GM21447 (cell line): ENCODE data around the gene PUSL1.

ENCODE experiments used
- ATAC-seq: cut with Tn5 transposase; IDR thresholded peaks from one replicate; pipeline ENCODE4 v1.9.1; 2021; ENCODE audit not compliant: unreplicated experiment

The PUSL1 gene

DNA sequence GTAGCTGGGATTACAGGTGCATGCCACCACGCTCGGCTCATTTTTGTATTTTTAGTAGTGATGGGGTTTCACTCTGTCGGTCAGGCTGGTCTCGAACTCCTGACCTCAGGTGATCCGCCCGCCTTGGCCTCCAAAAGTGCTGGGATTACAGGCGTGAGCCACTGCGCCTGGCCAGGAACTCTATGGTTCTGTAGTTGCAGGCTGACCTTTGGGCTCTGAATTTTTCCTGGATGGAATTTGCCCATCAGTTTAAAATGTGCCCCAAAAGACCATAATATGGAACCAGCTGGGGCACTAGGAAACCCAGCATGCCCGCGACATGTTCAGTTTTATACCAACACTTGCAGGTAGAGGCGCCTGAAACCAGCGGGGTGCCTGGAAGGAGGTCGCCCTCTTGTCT, 29.8 kb upstream of the PUSL1 start:
- ATAC-seq: no peak

DNA sequence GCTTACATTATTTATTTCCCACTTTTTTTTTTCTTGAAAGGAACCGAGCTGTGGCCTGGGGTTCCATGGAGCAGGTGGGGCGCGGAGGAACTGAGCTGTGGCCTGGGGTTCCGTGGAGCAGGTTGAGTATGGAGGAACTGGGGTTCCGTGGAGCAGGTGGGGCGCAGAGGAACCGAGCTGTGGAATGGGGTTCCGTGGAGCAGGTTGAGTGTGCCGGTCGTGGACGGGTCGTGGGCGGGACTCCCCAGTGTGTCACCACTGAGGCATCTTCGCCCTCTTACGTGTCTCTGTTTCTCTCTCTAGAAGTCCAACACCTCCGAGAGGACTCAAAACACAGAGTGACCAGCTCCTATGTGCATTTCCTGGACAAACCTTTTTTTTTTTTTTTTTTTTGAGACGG, 29.4 kb upstream of the PUSL1 start:
- no peak for ATAC-seq

DNA sequence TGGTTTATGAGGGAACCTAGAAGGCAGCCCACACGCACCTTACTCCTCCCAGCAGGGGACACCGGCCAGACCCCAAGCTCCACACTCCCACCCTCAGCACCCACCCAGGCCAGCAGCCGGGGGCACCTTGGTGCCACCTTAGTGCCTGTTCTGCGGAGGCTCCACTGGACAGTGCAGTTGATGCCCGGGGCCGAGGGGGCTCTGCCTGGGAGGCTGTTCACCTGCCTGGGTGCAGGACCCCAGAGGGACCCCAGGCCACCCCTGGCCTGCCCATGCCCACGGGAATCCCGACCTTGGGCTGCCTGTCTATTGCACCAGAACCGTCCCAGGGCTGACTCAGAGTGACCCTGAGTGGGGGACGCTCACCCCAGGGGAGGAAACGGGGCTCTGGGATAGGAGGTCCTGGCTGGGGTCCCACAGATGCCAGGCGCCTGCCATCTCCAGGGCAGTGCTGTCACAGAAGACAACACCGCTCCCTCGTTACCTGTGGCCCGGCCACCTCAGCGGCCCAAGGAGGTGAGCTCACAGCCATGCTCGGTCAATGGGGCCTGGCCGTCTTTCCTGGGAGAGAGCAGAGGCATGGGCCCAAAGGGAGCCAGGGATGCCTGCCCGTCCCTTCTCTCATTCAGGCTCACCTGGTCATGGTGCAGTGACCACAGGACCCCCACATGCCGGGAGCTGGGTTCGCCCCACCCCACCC, 27.5 kb upstream of the PUSL1 start:
- ATAC-seq: no peak

DNA sequence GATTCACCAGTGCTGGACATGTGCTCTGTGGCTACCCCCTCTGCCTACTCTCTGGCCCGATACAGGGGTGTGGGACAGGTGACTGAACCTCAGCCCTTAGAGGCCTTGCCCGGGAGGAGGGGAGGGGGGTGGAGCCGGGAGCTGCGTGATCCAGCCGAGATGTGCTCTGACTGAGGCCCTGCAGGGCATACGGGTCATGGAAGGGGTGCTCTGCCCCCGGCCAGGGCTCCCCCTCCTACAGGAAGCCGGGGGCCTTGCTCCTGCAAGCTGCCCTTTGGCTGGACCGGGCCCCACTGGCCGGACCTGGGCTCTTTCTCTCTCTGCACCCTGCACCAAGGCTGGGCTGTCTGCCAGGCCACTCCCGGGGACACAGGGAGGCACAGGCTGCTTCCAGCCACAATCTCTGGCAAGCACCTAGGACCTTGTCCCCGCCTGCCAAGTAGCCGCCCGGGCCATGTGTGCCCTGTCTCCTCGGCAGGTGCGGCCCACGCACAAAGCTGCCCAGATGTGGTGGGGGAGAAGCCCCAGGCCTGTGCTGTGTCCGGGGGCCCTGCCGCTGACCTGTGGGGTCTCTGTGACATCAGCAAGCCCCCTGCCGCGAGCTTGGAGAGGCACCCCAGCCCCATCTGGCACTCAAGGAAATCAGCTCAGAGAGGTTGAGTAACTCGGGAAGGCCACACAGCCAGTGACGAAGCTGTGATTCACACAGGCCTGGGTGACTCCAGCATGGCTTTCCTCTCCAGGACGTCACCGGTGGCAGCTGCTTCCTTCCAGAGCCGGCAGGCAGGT, 26.7 kb upstream of the PUSL1 start:
- no peak for ATAC-seq

DNA sequence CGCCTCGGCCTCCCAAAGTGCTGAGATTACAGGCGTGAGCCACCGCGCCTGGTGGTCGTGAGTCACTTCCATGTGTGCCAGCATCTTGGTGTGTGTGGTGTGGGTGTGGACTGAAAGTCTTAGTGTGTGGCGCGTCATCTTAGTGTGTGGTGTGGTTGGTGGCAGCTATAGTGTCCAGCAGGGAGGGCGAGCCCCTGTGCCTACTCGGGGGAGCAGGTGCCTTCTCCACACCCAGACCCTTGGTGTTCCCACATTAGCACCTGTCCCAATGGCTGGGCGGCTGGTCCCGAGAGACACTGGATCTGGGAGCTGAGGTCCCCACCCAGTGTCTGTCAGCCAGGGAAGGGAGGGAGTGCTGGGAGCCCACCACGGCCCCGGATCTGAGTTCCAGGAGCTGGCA, 25.4 kb upstream of the PUSL1 start:
- ATAC-seq: no peak

DNA sequence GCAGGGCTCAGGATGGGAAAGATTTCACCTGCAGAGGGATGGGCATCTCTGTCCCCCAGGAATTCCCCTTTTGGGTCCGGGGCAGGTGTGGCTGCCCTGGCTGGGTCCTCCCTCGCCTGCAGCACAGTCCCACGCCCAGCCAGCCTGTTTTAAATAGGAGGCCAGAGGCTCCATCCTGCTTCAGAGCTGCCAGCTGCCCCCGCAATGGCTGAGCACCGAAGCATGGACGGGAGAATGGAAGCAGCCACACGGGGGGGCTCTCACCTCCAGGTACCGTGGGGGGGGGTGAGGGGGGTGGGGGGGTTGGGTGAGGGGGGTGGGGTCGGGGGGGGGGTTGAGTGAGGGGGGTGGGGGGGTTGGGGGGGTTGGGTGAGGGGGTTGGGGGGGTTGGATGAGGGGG, 24.6 kb upstream of the PUSL1 start:
- ATAC-seq: no peak

DNA sequence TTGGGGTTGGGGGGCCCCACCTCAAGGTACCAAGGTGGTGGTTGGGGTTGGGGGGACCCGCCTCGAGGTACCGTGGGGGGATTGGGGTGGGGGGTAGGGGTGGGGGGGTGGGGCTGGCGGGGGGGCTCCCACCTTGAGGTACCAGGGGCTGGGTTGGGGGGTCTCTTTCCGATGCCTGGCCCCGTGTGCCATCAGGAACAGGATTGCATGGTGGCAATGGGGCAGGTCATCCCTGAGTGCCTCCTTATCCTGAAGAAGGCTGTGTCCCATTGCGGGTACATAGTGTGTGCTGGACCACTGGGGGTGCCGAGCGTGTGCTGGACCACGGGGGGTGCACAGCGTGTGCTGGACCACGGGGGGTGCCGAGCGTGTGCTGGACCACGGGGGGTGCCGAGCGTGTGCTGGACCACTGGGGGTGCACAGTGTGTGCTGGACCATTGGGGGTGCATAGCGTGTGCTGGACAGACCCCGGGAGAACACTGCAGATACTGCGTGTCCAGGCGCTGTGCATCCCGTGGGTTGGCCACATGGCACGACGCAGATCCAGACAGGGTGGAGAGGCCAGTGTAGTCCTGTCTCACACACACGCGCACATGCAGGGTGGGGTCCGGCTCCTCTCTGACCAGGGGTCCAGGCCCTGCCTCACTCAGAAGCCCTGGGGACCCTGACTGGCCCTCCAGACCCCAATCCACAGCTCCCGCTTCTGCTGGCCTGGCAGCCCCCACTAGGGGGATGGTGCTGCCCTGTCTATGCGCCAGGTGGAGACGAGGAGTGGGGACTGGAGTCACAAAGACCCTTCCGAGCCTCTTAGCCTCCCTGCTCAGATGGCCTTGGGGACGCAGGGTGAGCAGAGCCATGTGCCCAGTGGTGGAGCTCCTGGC, 23.9 kb upstream of the PUSL1 start:
- ATAC-seq: no peak

DNA sequence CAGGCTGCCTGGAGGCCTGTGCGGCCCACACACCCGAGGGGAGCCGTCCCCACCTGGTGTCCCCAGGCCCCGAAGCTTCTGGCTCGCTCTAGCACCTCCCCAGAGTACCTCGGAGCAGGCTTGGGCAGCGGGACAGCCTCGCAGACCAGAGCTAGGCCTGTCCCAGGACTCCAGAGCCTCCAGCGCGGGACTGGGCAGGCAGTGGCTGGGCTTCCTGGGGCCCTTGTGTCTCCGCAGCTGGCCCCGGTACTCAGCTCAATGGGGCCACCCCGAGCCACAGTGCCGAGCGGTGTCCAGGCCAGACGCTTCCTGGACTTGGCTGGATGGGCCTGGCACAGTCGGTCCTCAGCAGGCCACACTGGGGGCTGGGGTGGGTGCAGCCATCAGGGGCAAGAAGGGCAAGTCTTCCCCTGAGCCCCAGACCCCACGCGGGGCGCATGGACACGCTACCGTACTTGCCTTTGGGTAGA, 23.3 kb upstream of the PUSL1 start:
- no peak for ATAC-seq

DNA sequence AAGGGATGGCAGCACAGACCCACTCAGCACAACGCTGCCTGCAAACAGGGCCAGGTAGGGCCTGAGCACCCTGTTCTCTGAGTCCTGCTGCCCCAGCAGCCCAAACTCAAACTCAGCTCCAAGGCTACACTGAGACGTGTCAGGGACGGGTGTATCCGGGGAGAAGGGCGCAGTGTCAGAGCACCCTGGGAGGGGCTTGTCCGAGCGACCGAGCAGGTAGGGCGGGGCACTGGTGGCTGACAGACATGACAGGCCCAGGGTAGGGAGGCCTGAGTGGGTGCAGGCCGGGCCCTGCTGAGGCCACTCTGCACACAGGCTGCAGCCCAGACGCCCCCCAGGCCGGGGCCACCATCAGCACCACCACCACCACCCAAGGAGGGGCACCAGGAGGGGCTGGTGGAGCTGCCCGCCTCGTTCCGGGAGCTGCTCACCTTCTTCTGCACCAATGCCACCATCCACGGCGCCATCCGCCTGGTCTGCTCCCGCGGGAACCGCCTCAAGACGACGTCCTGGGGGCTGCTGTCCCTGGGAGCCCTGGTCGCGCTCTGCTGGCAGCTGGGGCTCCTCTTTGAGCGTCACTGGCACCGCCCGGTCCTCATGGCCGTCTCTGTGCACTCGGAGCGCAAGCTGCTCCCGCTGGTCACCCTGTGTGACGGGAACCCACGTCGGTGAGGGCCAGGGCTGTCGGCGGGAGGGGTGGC, 22.6 kb upstream of the PUSL1 start:
- no peak for ATAC-seq

DNA sequence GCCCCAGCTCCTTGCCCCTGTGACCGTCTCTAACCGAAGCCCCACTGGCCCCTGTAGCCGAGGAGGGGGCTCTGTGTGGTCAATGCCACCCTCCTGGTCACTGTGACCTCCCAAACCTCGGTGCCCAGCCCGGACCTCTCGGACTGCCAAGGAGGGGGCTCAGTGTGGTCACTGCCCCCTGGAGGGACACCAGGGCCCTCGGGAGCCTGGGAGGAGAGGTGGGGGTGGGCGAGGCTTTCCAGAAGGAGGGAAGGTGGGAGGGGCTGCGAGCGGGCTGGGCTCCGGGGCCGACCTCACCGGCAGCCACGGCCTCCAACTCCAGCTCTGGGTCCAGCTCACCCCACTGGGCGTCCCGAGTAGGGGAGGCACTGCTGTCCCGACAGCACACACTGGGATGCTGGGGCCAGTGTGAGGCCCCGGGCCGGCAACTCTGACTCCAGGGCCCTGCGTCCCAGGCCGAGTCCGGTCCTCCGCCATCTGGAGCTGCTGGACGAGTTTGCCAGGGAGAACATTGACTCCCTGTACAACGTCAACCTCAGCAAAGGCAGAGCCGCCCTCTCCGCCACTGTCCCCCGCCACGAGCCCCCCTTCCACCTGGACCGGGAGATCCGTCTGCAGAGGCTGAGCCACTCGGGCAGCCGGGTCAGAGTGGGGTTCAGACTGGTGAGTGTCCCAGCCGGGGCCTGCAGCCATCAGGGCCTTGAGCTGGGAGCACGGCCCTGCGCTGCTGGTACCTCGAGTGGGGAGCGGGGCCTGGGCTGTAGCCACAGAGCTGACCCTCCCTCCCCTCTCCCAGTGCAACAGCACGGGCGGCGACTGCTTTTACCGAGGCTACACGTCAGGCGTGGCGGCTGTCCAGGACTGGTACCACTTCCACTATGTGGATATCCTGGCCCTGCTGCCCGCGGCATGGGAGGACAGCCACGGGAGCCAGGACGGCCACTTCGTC, 21.8 kb upstream of the PUSL1 start:
- no peak for ATAC-seq

DNA sequence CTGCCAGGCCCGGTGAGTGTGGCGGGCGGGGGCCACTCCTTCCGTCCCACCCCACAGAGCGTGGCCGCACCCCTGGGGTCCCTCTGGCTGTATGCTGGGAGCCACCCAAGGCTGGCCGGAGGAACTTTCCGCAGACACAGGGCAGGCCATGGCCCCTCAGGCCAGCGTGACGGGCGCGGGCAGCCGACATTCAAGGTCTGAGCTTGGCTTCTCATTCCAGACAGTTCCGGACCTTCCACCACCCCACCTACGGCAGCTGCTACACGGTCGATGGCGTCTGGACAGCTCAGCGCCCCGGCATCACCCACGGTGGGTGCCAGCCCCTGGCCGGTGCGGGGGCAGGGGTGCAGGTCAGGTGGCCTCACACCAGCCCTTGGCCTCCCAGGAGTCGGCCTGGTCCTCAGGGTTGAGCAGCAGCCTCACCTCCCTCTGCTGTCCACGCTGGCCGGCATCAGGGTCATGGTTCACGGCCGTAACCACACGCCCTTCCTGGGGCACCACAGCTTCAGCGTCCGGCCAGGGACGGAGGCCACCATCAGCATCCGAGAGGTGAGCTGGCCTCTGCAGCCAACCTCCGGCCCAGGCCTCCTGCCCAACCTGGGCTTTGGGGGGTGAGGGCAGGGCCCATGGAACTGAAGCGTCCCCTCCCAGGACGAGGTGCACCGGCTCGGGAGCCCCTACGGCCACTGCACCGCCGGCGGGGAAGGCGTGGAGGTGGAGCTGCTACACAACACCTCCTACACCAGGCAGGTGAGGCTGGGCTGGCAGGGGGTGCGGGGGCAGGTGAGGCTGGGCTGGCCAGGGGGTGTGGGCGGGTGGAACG, 20.9 kb upstream of the PUSL1 start:
- no peak for ATAC-seq

DNA sequence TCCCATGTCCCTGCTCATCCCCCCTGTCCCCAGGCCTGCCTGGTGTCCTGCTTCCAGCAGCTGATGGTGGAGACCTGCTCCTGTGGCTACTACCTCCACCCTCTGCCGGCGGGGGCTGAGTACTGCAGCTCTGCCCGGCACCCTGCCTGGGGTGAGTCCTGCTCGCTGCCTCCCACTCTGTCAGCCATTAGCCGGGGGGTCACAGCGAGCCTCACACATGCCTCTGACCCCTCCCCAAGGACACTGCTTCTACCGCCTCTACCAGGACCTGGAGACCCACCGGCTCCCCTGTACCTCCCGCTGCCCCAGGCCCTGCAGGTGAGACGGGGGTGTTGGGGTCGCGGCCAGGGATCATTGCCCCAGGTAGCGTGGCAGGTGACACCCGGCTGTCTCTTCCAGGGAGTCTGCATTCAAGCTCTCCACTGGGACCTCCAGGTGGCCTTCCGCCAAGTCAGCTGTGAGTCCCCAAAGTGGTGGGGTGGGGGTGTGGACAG, 18.1 kb upstream of the PUSL1 start:
- no peak for ATAC-seq

DNA sequence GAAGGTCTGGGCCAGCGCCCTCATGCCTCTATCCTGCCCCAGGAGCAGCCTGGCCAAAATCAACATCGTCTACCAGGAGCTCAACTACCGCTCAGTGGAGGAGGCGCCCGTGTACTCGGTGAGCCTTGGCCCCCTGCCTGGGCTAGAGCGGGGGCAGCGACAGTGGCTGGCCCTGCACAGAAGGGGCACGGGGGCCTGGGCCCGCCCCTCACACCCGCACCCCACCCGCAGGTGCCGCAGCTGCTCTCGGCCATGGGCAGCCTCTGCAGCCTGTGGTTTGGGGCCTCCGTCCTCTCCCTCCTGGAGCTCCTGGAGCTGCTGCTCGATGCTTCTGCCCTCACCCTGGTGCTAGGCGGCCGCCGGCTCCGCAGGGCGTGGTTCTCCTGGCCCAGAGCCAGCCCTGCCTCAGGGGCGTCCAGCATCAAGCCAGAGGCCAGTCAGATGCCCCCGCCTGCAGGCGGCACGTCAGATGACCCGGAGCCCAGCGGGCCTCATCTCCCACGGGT, 17.3 kb upstream of the PUSL1 start:
- ATAC-seq: no peak

DNA sequence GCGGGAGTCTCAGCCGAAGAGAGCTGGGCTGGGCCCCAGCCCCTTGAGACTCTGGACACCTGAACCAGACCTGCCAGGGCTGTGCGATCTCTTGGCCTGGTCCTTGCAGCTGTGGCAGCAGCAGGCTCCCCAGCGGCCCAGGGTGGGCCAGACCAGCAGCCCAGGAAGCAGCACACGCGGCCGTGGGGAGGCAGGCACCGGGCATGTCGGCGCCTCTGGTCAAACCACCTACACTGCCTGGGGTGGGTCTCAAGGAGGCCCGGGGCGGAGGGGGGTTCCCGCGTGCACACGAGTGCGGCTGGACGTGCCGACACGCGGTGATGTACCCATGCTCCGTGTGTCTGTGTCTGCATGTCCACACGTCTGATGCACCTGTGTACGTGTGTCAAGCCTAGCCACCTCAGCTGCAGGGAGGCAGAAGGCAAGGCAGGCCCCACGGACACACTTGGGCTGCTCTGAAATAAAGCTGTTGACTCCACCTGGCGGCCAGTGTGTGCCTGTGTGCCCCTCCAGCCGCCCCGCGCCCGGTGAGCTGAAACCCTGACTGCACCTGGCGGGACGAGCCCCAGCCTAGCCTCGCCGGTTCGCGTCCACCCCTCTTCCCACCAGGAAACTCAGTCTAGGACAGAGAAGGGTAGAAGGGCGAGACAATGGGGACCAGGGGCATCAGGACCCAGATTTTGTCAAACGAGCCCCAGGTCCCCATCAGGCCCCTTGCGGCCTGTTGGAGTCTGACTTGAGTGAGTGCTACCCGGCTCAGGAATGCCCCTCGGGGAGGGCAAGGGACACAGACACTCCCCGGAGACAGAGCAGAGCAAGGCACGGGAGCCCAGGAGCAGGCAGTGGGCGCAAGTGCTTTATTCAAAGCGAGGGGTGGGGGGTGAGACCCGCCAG, 16.6 kb upstream of the PUSL1 start:
- ATAC-seq: no peak

DNA sequence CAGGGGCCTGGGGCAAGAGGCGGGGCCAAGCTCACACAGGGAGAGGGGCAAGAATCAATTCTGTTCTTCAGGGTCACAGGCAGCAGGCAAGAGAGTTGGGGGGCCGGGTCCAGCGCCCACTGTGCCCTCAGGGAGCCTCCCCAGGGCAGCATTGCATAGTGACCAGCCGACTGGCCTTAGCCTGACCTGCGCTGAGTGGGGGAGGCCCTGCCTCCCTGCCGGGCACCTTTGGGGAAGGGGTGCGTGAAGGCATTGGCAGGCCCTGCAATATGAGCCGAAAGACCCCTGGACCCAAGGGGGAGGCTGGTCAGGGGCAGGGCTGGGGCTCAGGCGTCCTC, 16.0 kb upstream of the PUSL1 start:
- ATAC-seq: no peak

DNA sequence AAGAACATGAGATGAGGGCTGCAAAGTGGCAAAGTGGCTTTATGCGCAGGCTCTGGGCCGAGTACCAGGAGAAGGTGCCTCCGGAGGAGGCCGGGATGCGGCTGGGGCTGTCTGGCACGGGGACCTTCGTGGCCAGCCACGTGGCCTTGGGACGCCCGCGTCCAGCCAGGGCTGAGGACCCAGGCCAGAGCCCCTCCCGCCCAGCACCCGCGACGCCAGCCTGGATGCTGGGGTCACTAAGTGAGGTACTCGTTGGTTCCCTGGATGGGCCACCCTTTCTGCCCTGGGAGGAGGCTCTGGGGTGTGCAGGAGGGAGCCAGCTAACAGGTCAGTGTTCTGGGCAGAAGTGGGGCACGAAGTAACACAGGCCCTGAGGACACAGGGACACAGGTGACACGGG, 15.5 kb upstream of the PUSL1 start:
- no peak for ATAC-seq
